HTERT RPE-1 (cell line): ENCODE measurements around the gene SMYD5.

Experiments
- in situ Hi-C: fragments of 300-500 bp; cut with MboI; formaldehyde crosslinking; loops from 4 replicates; pipeline ENCODE4 v1.14.3; 2020; ENCODE audit warnings: low sequenced_read_pairs

SMYD5 gene

GRCh38 chr2:73235315-73236028, 21.4 kb downstream of the SMYD5 start:
- in situ Hi-C loops, result no loop called here

- in situ Hi-C loops, result no loop called here
Measured at GRCh38 chr2:73237168-73237567, 23.1 kb downstream of the SMYD5 start.

- in situ Hi-C loops, result no loop called here
Measured at GRCh38 chr2:73238149-73238548, 24.1 kb downstream of the SMYD5 start.

GRCh38 chr2:73238976-73239375, 24.9 kb downstream of the SMYD5 start:
- in situ Hi-C loops, result no loop called here

GRCh38 chr2:73239776-73240175, 25.7 kb downstream of the SMYD5 start:
- in situ Hi-C loops, result no loop called here

GRCh38 chr2:73243884-73244570, 30.0 kb downstream of the SMYD5 start:
- in situ Hi-C loops, result no loop called here

GRCh38 chr2:73244580-73244979, 30.5 kb downstream of the SMYD5 start:
- in situ Hi-C loops, result no loop called here

- in situ Hi-C loops, result no loop called here
Measured at GRCh38 chr2:73246850-73247249, 32.8 kb downstream of the SMYD5 start.

- in situ Hi-C loops, result no loop called here
Measured at GRCh38 chr2:73249636-73250035, 35.6 kb downstream of the SMYD5 start.

- in situ Hi-C loops, result no loop called here
Measured at GRCh38 chr2:73250872-73251846, 37.1 kb downstream of the SMYD5 start.

GRCh38 chr2:73252238-73253027, 38.4 kb downstream of the SMYD5 start:
- in situ Hi-C loops, result no loop called here

- in situ Hi-C loops, result no loop called here
Measured at GRCh38 chr2:73253400-73253799, 39.4 kb downstream of the SMYD5 start.

- in situ Hi-C loops, result no loop called here
Measured at GRCh38 chr2:73253901-73254300, 39.9 kb downstream of the SMYD5 start.

- in situ Hi-C loops, result no loop called here
Measured at GRCh38 chr2:73254343-73255006, 40.4 kb downstream of the SMYD5 start.

GRCh38 chr2:73255007-73255644, 41.1 kb downstream of the SMYD5 start:
- in situ Hi-C loops, result no loop called here

GRCh38 chr2:73255907-73256617, 42.0 kb downstream of the SMYD5 start:
- in situ Hi-C loops, result no loop called here

GRCh38 chr2:73256618-73256922, 42.5 kb downstream of the SMYD5 start:
- in situ Hi-C loops, result no loop called here

GRCh38 chr2:73257021-73257420, 43.0 kb downstream of the SMYD5 start:
- in situ Hi-C loops, result no loop called here
